ENCODE data around the gene ABCA10.

- TF ChIP-seq CTCF (conservative IDR thresholded peaks at IDR 0.05; ENCODE audit: low read depth, low read length) = no peak
- no peak for TF ChIP-seq EZH2phosphoT487 (IDR thresholded peaks at IDR 0.05; ENCODE audit: borderline replicate concordance, low read length)
- TF ChIP-seq EZH2 (IDR thresholded peaks at IDR 0.05; ENCODE audit: low read length, unreplicated experiment) = no peak
Observed at GRCh38 chr17:69228018-69228417, 606 bp downstream of the ABCA10 start.
